ENCODE results near the gene MORN1. TPM values are rescaled to one million over a fixed set of nuclear protein-coding genes. Genes with fewer than 3 reads are reported as not detected.

MORN1 gene
- total and polyA plus RNA-seq, 2 of the 8 experiments (the other 6 are each of a cell fraction or from before 2014, with no cell fraction given): 5.0 to 9.1 TPM

GRCh38 chr1:2350501-2350900, 40.9 kb downstream of the MORN1 start:
- Histone ChIP-seq H2AK5ac (ENCODE audit: low read depth, low read length) (no peak overlapping the region), H3K4me3 (ENCODE audit: extremely low read depth in 1 of 4, insufficient read depth in 2 of 4, low read depth in 3 of 4, low read length in 4 of 4) (no peak overlapping the region), H3K14ac (ENCODE audit: insufficient read length) (no peak overlapping the region), H3K23me2 (ENCODE audit: low read depth, low read length) (no peaks in the 10 kb centered on the region), H3K56ac (replicated peaks; ENCODE audit: insufficient read length, low read depth, low read length) (no peak overlapping the region), H3K27me3 (replicated peaks in 1 of 4; ENCODE audit: control insufficient read depth in 3 of 4, extremely low read depth in 1 of 4, insufficient read depth in 3 of 4, low read length in 3 of 4) (no peaks in the 10 kb centered on the region), H2AFZ (ENCODE audit: low read length) (no peak overlapping the region), H3K23ac (ENCODE audit: insufficient read length) (no peak overlapping the region), H3K27ac (ENCODE audit: low read depth, low read length) (no peak overlapping the region), H2BK12ac (ENCODE audit: low read depth, low read length) (no peak overlapping the region), H3K79me1 (ENCODE audit: low read depth, low read length) (no peaks in the 10 kb centered on the region), H3K9me3 (ENCODE audit: insufficient read depth in 2 of 2, low read depth in 1 of 2, low read length in 1 of 2) (no peaks in the 10 kb centered on the region), H4K20me1 (replicated peaks in 1 of 2; ENCODE audit: control insufficient read depth in 1 of 2, insufficient read depth in 2 of 2, low read length in 2 of 2) (no peaks in the 10 kb centered on the region), H4K91ac (replicated peaks; ENCODE audit: insufficient read length, low read length) (no peak overlapping the region), H3K4ac (replicated peaks; ENCODE audit: insufficient read length, low read depth, low read length) (no peak overlapping the region), H2BK5ac (ENCODE audit: low read depth, low read length) (no peak overlapping the region), H3K4me1 (replicated peaks in 1 of 4; ENCODE audit: control insufficient read depth in 3 of 4, insufficient read depth in 4 of 4, low read length in 3 of 4) (no peaks in the 10 kb centered on the region), H3K36me3 (ENCODE audit: control insufficient read depth in 2 of 4, insufficient read depth in 4 of 4, low read length in 3 of 4) (no peaks in the 10 kb centered on the region), H4K5ac (ENCODE audit: insufficient read length, low read depth, low read length) (no peak overlapping the region), H4K8ac (ENCODE audit: extremely low read depth, insufficient read depth, low read length) (no peak overlapping the region), H3K18ac (ENCODE audit: extremely low read depth, low read length) (no peak overlapping the region), H2BK15ac (ENCODE audit: low read length) (no peak overlapping the region), H2BK120ac (replicated peaks; ENCODE audit: low read depth, low read length) (no peak overlapping the region), H3K4me2 (ENCODE audit: insufficient read depth in 1 of 2, low read depth in 2 of 2, low read length in 2 of 2) (no peak overlapping the region), H3K9ac (replicated peaks in 1 of 4; ENCODE audit: extremely low read depth in 1 of 4, low read depth in 3 of 4, low read length in 3 of 4) (no peak overlapping the region), H2BK20ac (ENCODE audit: low read length) (no peak overlapping the region), H3K79me2 (ENCODE audit: control insufficient read depth in 1 of 2, insufficient read depth in 2 of 2, low read length in 2 of 2) (no peaks in the 10 kb centered on the region)
- no peak for DNase-seq (ENCODE audit: low read depth in 1 of 2, low spot score in 2 of 2)
- no peak for FAIRE-seq
- TF ChIP-seq SUZ12 (IDR thresholded peaks at IDR 0.05; ENCODE audit: low read length): no peak
- no peak for TF ChIP-seq PHF8 (conservative IDR thresholded peaks at IDR 0.05; ENCODE audit: low read depth, low read length)
- TF ChIP-seq HDAC6 (IDR thresholded peaks at IDR 0.05; ENCODE audit: low read depth, low read length): no peak
- no peak for TF ChIP-seq POLR2A (IDR thresholded peaks at IDR 0.05; ENCODE audit: control extremely low read depth in 1 of 2, low read depth in 2 of 2, low read length in 2 of 2)
- no peak for TF ChIP-seq TCF12 (IDR thresholded peaks at IDR 0.05; ENCODE audit: low read depth, low read length)
- TF ChIP-seq TAF1 (IDR thresholded peaks at IDR 0.05; ENCODE audit: low read depth, low read length): no peak
- ChIA-PET POLR2A (ENCODE audit: partially characterized antibody) (no interaction called here), CTCF (ENCODE audit: partially characterized antibody) (interaction anchor here (0.6 to 1.3 kb wide), 2 partner anchors 28 to 161 kb away, joined by 3 to 4 read pairs; no protein-coding TSS in a partner anchor)
- 90% methylated on average over 10 of the region's 10 CpGs; no CpG with 5 or more reads in 1 of the 2 experiments for WGBS, 2 experiments (ENCODE audit: extremely low coverage in 1 of 2, insufficient coverage in 1 of 2, insufficient read length in 1 of 2, insufficient replicate concordance in 2 of 2, low coverage in 1 of 2, low lambda C conversion rate in 2 of 2, missing lambda C conversion rate in 1 of 2)

Measured in H1 (cell line).